ENCODE data around the gene AMY1C.
"Not testable (repeated sequence)": the region's sequence is repeated elsewhere in the genome, so short reads cannot be mapped to it uniquely, and the experiment has no call there.

The AMY1C gene

GRCh38 chr1:103749598-103749997 is at the start of gene AMY1C:
Gene AMY1C (plus strand): TSS chr1:103749898. CDS start chr1:103750470, 572 bp downstream.
- DNase-seq = not testable (repeated sequence)

- DNase-seq = not testable (repeated sequence)
Observed at GRCh38 chr1:103700669-103701068, 49.0 kb upstream of the AMY1C start.

GRCh38 chr1:103701256-103701655 is 48.4 kb upstream of the AMY1C start:
- DNase-seq = not testable (repeated sequence)

- DNase-seq = not testable (repeated sequence)
Observed at GRCh38 chr1:103707670-103708069, 42.0 kb upstream of the AMY1C start.

- not testable (repeated sequence) for DNase-seq
Observed at GRCh38 chr1:103710381-103710780, 39.3 kb upstream of the AMY1C start.

- DNase-seq = not testable (repeated sequence)
Observed at GRCh38 chr1:103717404-103717803, 32.3 kb upstream of the AMY1C start.

- DNase-seq = not testable (repeated sequence)
Observed at GRCh38 chr1:103721473-103721872, 28.2 kb upstream of the AMY1C start.

GRCh38 chr1:103735334-103735733 is 14.4 kb upstream of the AMY1C start:
- not testable (repeated sequence) for DNase-seq

GRCh38 chr1:103738031-103738430 is 11.7 kb upstream of the AMY1C start:
- not testable (repeated sequence) for DNase-seq

- not testable (repeated sequence) for DNase-seq
Observed at GRCh38 chr1:103744449-103744848, 5.2 kb upstream of the AMY1C start.

- not testable (repeated sequence) for DNase-seq
Observed at GRCh38 chr1:103745040-103745439, 4.7 kb upstream of the AMY1C start.

- DNase-seq = not testable (repeated sequence)
Observed at GRCh38 chr1:103748273-103748672, 1.4 kb upstream of the AMY1C start.

- DNase-seq = no peak
Observed at GRCh38 chr1:103761896-103762295, 12.2 kb downstream of the AMY1C start.

GRCh38 chr1:103779932-103780331 is 30.2 kb downstream of the AMY1C start:
- DNase-seq = no peak

- DNase-seq = no peak
Observed at GRCh38 chr1:103783944-103784377, 34.3 kb downstream of the AMY1C start.

- DNase-seq = no peak
Observed at GRCh38 chr1:103788377-103788776, 38.7 kb downstream of the AMY1C start.

DNA sequence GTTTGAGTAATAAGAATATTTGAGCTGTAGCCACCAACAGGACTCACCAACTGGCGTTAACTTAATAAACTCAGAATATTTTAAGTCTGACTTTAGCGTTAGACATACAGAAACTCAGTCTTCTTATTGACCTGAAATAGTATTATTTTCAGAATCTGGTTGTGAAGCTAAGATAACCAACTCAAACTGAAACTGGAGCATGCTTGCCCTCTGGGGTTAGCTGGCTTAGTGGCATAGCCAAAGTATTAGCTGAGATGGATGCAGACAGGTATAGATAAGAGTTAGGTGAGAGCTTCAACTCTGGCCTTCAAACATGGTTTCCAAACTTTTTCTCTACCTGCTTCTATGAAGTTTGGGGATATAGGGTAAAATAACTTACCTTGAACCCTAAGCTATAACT is 40.5 kb downstream of the AMY1C start:
- no peak for DNase-seq
